Stomach (tissue), 4 donors: Measurements from ENCODE around the gene CBL.

Experiments used
- CTCF ChIP-seq, 7 experiments: fragments of 450-650 bp in 4 of 7; fragments of 200-600 bp in 3 of 7; sonication (generic) in 3 of 7; IDR thresholded peaks; one replicate each; pipeline ENCODE4 v1.5.1; 2016 to 2019; ENCODE audit warnings: antibody characterized with exemption in 7 of 7, control low read depth in 2 of 7, mild to moderate bottlenecking in 1 of 7
- EP300 ChIP-seq: sonication (generic); formaldehyde crosslinking; IDR thresholded peaks from one replicate; pipeline ENCODE4 v1.6.1; 2017; ENCODE audit warnings: antibody characterized with exemption
- POLR2A ChIP-seq, 4 donors: fragments of 450-650 bp; IDR thresholded peaks; one replicate each; pipeline ENCODE4 v1.6.1; 2016; ENCODE audit warnings: antibody characterized with exemption in 4 of 4, control low read depth in 2 of 4, mild to moderate bottlenecking in 1 of 4, moderate library complexity in 1 of 4
- POLR2AphosphoS5 ChIP-seq, 3 donors: sonication (generic); formaldehyde crosslinking; IDR thresholded peaks; one replicate each; pipeline ENCODE4 v1.6.1; 2016; ENCODE audit warnings: antibody characterized with exemption in 3 of 3

GRCh38 chr11:119305556-119306372 lies 99.6 kb downstream of the CBL start:
- TF ChIP-seq POLR2A (IDR thresholded peaks at IDR 0.05), result no peak
- TF ChIP-seq CTCF (IDR thresholded peaks at IDR 0.05), result no peak
- no peak for TF ChIP-seq EP300
- no peak for TF ChIP-seq POLR2AphosphoS5 (IDR thresholded peaks at IDR 0.05)
